SK-N-MC (cell line): ENCODE results near the gene PSMG2.

Experiments
- EZH2 ChIP-seq: fragments of 200-600 bp; sonication (generic); IDR thresholded peaks from one replicate; pipeline ENCODE4 v1.6.1; 2017; ENCODE audit warnings: antibody characterized with exemption
- POLR2AphosphoS5 ChIP-seq: IDR thresholded peaks from 2 replicates; pipeline ENCODE4 v1.6.1; 2012; ENCODE audit warnings: mild to moderate bottlenecking, low read depth, low read length, borderline replicate concordance

DNA sequence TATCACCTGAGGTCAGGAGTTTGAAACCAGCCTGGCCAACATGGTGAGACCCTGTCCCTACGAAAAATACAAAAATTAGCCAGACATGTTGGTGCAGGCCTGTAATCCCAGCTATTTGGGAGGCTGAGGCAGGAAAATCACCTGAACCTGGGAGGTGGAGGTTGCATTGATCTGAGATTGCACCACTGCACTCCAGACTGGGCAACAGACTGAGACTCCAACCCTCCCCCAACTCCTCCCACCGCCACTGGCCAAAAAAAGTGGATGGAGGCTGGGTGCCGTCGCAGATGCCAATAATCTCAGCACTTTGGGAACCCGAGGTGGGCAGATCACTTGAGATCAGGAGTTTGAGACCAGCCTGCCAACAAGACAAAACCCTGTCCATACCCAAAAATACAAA lies 34.8 kb upstream of the PSMG2 start:
- TF ChIP-seq EZH2 (no peak), POLR2AphosphoS5 (no peak)
